HCT116 (cell line): ENCODE measurements around the gene SPSB4. TPM values are rescaled to one million over a fixed set of nuclear protein-coding genes. Genes with fewer than 3 reads are reported as not detected.

ENCODE experiments used
- ATAC-seq: fragments of 200-7000 bp; cut with Tn5 transposase; 2 replicates; pipeline ENCODE4 v1.9.1; 2020; ENCODE audit warnings: mild to moderate bottlenecking, moderate library complexity
- BruUV-seq: library from RNA; stranded (reverse); fragments of 400-500 nt; replicated peaks from 2 replicates; lab custom pipeline; 2021; lab: Mats Ljungman, UMichigan
- CTCF ChIA-PET: fragments of 300-600 bp; sonication (Branson Sonifier 250); formaldehyde crosslinking; loops from one replicate; lab custom pipeline; 2021; ENCODE audit warnings: antibody characterized with exemption; lab: Charles Lee
- POLR2A ChIA-PET: fragments of 300-600, 350-600 bp; sonication (Branson Sonifier 250); formaldehyde crosslinking; loops from one replicate; lab custom pipeline; 2021; ENCODE audit warnings: antibody characterized with exemption; lab: Charles Lee
- RAD21 ChIA-PET, 2 experiments: fragments of 300-600 bp; sonication (Branson Sonifier 250); formaldehyde crosslinking; loops; one replicate each; lab custom pipeline; 2023; ENCODE audit warnings: low total read pairs in 2 of 2; ENCODE audit not compliant: uncharacterized antibody in 2 of 2, unreplicated experiment in 2 of 2, low non-redundant PET in 1 of 2; lab: Charles Lee
- DNase-seq: peaks from one replicate; pipeline ENCODE4 v3.0.0-alpha.2; 2010; ENCODE audit warnings: low read depth, low spot score
- H2AFZ ChIP-seq: fragments of 200-600 bp; shearing (Covaris generic), sonication (generic); 2 replicates; pipeline ENCODE4 v1.6.1; 2017; ENCODE audit warnings: low read depth, mixed run types, mixed read lengths, antibody characterized with exemption, low read length; ENCODE audit not compliant: poor library complexity, severe bottlenecking
- H3K27ac ChIP-seq: 2 replicates; pipeline ENCODE4 v1.5.1; 2012; ENCODE audit warnings: low read depth, low read length
- H3K27me3 ChIP-seq: fragments of 200-600 bp; sonication (generic); 2 replicates; pipeline ENCODE4 v1.6.1; 2016; ENCODE audit warnings: mixed run types, low read length, mixed read lengths; ENCODE audit not compliant: insufficient read depth
- H3K36me3 ChIP-seq, 2 experiments: fragments of 200-500 bp in 1 of 2; fragments of 200-600 bp in 1 of 2; sonication (Bioruptor generic) in 1 of 2; sonication (generic) in 1 of 2; 2 replicates each; pipeline versions ENCODE4 v1.5.1 to v1.6.1; 2014 to 2016; ENCODE audit warnings: low read length in 2 of 2, inconsistent platforms in 1 of 2, mixed read lengths in 1 of 2, mixed run types in 1 of 2; ENCODE audit not compliant: insufficient read depth in 2 of 2, control insufficient read depth in 1 of 2
- H3K4me1 ChIP-seq, 2 experiments: fragments of 200-600 bp in 1 of 2; sonication (generic) in 1 of 2; 2 replicates each; pipeline versions ENCODE4 v1.5.1 to v1.6.1; 2012 to 2017; ENCODE audit warnings: low read length in 2 of 2, inconsistent platforms in 1 of 2, mild to moderate bottlenecking in 1 of 2, mixed read lengths in 1 of 2, mixed run types in 1 of 2, moderate library complexity in 1 of 2; ENCODE audit not compliant: insufficient read depth in 2 of 2, control insufficient read depth in 1 of 2
- H3K4me2 ChIP-seq: fragments of 200-600 bp; sonication (generic); 2 replicates; pipeline ENCODE4 v1.6.1; 2017; ENCODE audit warnings: mixed run types, low read length, mixed read lengths
- H3K4me3 ChIP-seq, 2 experiments: fragments of 200-600 bp in 1 of 2; sonication (generic) in 1 of 2; replicated peaks in 1 of 2; 2 replicates each; pipeline ENCODE4 v1.5.1; 2011 to 2016; ENCODE audit warnings: low read length in 2 of 2, control low read depth in 1 of 2, low read depth in 1 of 2, mild to moderate bottlenecking in 1 of 2, mixed read lengths in 1 of 2, mixed run types in 1 of 2
- H3K79me2 ChIP-seq: fragments of 200-600 bp; sonication (generic); 2 replicates; pipeline ENCODE4 v1.6.1; 2017; ENCODE audit warnings: mild to moderate bottlenecking, mixed run types, low read length, moderate library complexity, mixed read lengths; ENCODE audit not compliant: insufficient read depth
- H3K9ac ChIP-seq: fragments of 200-600 bp; sonication (generic); 2 replicates; pipeline ENCODE4 v1.6.1; 2016; ENCODE audit warnings: low read length, mixed read lengths
- H3K9me2 ChIP-seq: fragments of 200-600 bp; sonication (generic), shearing (Covaris generic); 2 replicates; pipeline ENCODE4 v1.6.1; 2017; ENCODE audit warnings: mixed run types, mild to moderate bottlenecking, moderate library complexity; ENCODE audit not compliant: insufficient read depth
- H3K9me3 ChIP-seq, 2 experiments: fragments of 200-500 bp in 1 of 2; fragments of 200-600 bp in 1 of 2; sonication (Bioruptor generic) in 1 of 2; sonication (generic) in 1 of 2; 2 replicates each; pipeline ENCODE4 v1.6.1; 2014 to 2017; ENCODE audit warnings: low read length in 2 of 2, mixed read lengths in 2 of 2, inconsistent platforms in 1 of 2, low read depth in 1 of 2, mild to moderate bottlenecking in 1 of 2, mixed run types in 1 of 2, moderate library complexity in 1 of 2; ENCODE audit not compliant: control insufficient read depth in 1 of 2, insufficient read depth in 1 of 2
- H4K20me1 ChIP-seq: fragments of 200-600 bp; sonication (generic), shearing (Covaris generic); 2 replicates; pipeline ENCODE4 v1.6.1; 2017; ENCODE audit warnings: mixed run types, mild to moderate bottlenecking, moderate library complexity; ENCODE audit not compliant: insufficient read depth
- ATF3 ChIP-seq: IDR thresholded peaks from 2 replicates; pipeline ENCODE4 v1.6.1; 2012
- REST ChIP-seq: IDR thresholded peaks from 2 replicates; pipeline ENCODE4 v1.6.1; 2012; ENCODE audit warnings: low read depth
- intact Hi-C: fragments of 100-400 bp; cut with micrococcal nuclease; formaldehyde crosslinking; loops from 2 replicates; pipeline ENCODE4 v1.10.0; 2022
- total RNA-seq: library from RNA; stranded (reverse); gene quantifications from one replicate; pipeline ENCODE4 v1.2.1, GENCODE V29; 2021; ENCODE audit not compliant: unreplicated experiment

The SPSB4 gene
- total RNA-seq, 1 experiment from 2014 or later, result 0.57 TPM

- Histone ChIP-seq H3K4me1 (no peaks in the 10 kb centered on the region), H3K9me2 (no peaks in the 10 kb centered on the region), H3K9ac (no peak overlapping the region), H3K4me3 (no peak overlapping the region), H3K27ac (no peak overlapping the region), H3K4me2 (no peak overlapping the region), H3K36me3 (no peaks in the 10 kb centered on the region), H3K79me2 (no peaks in the 10 kb centered on the region), H4K20me1 (no peaks in the 10 kb centered on the region), H3K9me3 (no peaks in the 10 kb centered on the region), H2AFZ (no peak overlapping the region), H3K27me3 (peaks cover 14% of the 10 kb centered on the region)
- no TSS peak for BruUV-seq
- DNase-seq (no peak), ATAC-seq (no peak)
- POLR2A ChIA-PET, result no interaction called here
- TF ChIP-seq ATF3, result no peak
- TF ChIP-seq REST, result no peak
- RAD21 ChIA-PET, result no interaction called here
- CTCF ChIA-PET, result no interaction called here
- intact Hi-C loops, result no loop called here
Measured at GRCh38 chr3:141126661-141127343, 75.7 kb downstream of the SPSB4 start.
